HG03571 (cell line): ENCODE results near the gene FZD1.
A peak's percentile ranks its signal among the peaks of the same experiment; 100 is the strongest.

Experiments used
- ATAC-seq: cut with Tn5 transposase; IDR thresholded peaks from one replicate; pipeline ENCODE4 v1.9.1; 2021; ENCODE audit not compliant: unreplicated experiment

Gene FZD1

DNA sequence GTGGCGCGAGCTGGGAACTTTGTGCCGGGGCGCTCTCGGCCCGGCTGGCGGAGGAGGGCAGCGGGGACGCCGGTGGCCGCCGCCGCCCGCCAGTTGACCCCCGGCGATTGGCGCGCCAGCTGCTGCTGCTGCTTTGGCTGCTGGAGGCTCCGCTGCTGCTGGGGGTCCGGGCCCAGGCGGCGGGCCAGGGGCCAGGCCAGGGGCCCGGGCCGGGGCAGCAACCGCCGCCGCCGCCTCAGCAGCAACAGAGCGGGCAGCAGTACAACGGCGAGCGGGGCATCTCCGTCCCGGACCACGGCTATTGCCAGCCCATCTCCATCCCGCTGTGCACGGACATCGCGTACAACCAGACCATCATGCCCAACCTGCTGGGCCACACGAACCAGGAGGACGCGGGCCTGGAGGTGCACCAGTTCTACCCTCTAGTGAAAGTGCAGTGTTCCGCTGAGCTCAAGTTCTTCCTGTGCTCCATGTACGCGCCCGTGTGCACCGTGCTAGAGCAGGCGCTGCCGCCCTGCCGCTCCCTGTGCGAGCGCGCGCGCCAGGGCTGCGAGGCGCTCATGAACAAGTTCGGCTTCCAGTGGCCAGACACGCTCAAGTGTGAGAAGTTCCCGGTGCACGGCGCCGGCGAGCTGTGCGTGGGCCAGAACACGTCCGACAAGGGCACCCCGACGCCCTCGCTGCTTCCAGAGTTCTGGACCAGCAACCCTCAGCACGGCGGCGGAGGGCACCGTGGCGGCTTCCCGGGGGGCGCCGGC is 870 bp downstream of the FZD1 start:
- peak; percentile 29 for ATAC-seq

DNA sequence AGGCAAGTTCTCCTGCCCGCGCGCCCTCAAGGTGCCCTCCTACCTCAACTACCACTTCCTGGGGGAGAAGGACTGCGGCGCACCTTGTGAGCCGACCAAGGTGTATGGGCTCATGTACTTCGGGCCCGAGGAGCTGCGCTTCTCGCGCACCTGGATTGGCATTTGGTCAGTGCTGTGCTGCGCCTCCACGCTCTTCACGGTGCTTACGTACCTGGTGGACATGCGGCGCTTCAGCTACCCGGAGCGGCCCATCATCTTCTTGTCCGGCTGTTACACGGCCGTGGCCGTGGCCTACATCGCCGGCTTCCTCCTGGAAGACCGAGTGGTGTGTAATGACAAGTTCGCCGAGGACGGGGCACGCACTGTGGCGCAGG is 1.4 kb downstream of the FZD1 start:
- no peak for ATAC-seq

DNA sequence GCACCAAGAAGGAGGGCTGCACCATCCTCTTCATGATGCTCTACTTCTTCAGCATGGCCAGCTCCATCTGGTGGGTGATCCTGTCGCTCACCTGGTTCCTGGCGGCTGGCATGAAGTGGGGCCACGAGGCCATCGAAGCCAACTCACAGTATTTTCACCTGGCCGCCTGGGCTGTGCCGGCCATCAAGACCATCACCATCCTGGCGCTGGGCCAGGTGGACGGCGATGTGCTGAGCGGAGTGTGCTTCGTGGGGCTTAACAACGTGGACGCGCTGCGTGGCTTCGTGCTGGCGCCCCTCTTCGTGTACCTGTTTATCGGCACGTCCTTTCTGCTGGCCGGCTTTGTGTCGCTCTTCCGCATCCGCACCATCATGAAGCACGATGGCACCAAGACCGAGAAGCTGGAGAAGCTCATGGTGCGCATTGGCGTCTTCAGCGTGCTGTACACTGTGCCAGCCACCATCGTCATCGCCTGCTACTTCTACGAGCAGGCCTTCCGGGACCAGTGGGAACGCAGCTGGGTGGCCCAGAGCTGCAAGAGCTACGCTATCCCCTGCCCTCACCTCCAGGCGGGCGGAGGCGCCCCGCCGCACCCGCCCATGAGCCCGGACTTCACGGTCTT is 1.9 kb downstream of the FZD1 start:
- no peak for ATAC-seq

DNA sequence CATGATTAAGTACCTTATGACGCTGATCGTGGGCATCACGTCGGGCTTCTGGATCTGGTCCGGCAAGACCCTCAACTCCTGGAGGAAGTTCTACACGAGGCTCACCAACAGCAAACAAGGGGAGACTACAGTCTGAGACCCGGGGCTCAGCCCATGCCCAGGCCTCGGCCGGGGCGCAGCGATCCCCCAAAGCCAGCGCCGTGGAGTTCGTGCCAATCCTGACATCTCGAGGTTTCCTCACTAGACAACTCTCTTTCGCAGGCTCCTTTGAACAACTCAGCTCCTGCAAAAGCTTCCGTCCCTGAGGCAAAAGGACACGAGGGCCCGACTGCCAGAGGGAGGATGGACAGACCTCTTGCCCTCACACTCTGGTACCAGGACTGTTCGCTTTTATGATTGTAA is 2.5 kb downstream of the FZD1 start:
- ATAC-seq, result no peak

DNA sequence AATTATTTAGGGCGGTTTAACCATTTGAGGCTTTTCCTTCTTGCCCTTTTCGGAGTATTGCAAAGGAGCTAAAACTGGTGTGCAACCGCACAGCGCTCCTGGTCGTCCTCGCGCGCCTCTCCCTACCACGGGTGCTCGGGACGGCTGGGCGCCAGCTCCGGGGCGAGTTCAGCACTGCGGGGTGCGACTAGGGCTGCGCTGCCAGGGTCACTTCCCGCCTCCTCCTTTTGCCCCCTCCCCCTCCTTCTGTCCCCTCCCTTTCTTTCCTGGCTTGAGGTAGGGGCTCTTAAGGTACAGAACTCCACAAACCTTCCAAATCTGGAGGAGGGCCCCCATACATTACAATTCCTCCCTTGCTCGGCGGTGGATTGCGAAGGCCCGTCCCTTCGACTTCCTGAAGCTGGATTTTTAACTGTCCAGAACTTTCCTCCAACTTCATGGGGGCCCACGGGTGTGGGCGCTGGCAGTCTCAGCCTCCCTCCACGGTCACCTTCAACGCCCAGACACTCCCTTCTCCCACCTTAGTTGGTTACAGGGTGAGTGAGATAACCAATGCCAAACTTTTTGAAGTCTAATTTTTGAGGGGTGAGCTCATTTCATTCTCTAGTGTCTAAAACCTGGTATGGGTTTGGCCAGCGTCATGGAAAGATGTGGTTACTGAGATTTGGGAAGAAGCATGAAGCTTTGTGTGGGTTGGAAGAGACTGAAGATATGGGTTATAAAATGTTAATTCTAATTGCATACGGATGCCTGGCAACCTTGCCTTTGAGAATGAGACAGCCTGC is 3.1 kb downstream of the FZD1 start:
- ATAC-seq, result no peak

DNA sequence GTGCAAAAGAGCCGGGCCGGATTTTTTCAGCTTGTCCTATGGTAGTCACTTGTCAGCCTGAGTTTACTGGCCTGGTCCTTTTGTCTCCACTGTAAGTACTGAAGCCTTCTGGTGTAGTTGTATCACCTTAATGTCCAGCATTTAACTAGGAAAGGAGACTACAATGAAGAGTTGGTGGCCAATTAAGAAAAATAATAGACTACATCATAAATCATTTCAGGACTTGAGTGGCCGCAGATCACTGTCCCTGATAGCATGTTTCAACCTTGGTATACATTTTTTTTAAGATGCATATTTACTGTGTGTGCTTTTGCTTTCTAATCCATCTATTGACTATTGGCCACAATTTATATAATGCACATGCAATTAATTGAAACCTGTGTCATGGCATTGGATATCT is 6.1 kb downstream of the FZD1 start:
- no peak for ATAC-seq

DNA sequence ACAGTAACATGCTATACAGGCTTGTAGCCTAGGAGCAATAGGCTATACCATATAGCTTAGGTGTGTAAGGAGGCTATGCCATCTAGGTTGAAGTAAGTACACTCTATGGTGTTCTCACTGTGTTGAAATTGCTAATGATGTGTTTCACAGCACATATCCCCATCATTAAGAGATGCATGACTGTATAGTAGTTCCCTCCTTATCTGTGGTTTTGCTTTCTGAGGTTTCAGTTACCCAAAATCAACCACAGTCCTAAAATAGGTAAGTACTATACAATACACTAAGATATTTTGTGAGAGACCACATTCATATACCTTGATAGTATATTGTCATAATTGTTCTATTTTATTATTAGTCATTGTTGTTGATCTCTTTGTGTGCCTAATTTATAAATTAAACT is 12.7 kb downstream of the FZD1 start:
- peak; percentile 84 for ATAC-seq

DNA sequence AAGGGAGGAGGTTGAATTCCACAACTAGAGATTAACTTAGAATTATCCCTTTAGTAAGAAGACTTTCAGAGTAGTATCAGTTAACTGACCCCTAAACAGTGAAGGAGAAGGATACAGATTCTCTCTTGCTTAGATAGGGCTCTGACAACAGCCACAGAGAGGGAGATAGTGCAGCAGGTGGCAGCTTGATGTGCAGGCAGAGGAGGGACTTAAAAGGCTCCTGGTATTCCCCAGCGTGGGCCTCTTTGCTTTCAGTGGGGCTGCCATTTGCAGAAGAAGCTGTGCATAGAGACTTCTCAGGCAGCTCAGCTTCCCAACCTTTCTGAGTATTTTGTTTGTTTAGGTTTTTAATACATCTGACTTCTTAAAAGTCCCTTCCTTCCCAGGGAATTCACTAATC is 16.0 kb downstream of the FZD1 start:
- ATAC-seq, result no peak

DNA sequence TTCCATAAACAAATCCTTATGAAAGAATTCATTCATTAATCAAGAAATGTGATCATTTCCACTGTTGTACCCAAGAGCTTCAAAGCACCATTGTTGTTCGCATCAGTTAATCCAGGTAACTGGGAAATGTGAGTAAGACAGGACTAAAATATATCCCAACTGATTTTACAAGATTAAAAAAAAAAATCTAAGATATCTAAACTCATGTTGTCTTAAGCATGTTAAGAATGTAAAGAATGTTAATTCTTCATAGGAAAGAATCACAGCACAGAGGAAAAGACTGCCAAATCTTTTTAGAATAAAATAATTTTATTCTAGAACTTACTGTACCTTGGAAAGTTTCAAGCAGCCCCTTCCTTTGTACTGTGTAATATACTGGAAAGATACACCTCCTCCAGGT is 16.4 kb downstream of the FZD1 start:
- no peak for ATAC-seq

DNA sequence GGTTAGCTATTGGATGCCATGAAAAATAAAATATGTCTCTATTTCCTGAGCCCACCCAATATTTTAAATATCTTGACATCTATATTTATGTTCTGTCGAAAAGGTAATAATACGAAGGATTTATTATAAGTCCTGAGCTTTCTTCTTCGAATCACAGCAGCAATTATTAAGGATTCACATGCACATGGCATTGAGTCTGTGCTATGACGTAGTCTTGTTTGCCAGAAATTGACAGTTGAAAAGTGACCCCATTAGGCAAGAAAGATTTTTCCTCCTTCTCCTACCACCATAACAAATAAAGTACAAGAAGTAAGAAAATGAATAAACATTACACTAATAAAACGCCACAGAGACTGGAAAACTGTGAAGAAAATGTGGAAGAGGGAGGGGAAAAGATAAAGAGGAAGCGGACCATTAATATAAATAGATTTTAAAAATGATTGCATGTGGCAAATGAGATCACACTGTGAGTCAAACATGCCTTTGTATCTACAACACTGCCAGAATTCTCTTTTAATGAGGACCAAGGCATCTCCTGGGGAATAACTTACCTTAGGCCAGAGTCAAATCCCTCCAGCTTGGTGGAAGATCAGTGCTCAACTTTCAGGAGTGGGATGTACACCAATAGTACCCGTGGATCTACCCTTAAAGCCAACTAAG is 21.6 kb downstream of the FZD1 start:
- ATAC-seq, result no peak

DNA sequence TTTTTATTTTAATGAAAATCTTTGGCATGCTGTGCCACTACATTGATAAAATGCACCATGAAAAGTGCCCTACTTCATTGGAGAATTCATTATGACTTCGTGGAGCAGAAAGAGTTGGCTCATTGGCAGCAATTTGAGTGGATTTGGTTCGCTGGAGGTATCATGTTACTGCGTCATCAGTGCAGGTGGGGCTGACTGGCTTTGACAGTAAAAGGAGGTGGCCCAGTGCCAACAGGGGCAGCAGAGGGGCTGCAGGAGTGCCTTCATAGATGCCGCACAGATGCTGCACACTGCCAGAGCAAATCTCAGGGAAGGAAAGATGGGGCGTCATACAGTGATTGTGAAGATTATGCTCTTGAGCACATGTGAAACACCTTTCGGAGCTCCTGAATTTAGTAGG is 22.2 kb downstream of the FZD1 start:
- no peak for ATAC-seq

DNA sequence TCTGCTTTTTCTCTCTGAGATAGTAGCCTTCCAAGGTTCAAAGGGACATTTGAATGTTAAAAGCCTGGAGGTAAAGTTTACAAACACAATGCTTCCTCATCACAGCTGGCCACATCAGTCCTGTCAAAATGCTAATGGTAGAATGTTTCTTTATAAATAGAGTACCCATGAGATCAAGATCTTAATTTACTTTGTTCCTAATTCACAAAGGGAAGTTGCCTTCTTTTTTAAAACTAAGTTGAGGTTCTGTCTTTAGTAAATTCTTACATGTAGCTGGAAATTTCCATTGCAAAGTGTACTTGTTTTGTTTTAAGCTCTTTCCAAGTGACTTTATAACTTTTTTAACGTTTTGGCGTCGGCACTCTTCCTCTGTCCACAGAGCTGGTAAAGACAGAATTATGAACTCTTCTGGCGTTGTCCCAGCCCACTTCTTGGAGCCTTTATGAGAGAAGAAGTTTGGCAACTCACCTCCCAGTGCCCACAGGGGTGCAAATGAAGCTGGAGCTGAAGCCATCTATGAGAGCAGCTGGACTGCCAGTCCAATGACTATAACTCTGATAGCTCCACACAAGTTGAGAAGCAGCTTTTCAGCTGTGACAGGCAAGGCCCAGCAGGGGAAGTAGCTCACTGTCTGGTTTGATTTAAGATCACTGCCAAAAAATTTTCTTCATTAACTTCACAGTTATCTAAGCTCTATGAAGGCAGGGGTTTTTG is 23.3 kb downstream of the FZD1 start:
- no peak for ATAC-seq

DNA sequence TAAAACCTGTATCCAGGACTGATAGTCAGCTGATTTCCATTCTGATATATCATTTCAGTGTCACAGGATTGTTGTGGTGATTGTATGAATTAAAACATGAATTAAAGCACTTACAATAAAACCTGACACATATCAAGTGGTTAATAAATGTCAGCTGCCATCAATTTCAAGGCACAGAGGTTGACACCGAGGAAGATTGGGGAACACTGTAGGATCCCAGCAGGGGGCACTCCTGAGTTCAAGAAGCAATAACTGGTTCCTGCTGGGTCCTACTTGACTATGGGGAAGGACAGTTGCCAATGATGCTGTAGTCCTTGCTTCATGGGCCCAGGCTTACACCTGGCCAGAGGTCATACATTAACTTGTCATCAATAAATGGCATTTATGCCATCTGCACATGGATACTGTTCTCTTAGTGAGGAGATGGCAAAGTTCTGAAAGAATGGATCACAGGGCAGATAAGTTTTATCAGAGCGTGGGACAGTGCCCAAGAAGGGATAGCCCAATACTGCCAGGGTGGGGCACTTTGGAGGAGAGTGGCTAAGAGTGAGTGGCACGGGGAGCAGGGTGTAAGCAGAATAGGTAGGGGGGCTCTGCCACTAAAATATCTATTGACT is 24.1 kb downstream of the FZD1 start:
- no peak for ATAC-seq

DNA sequence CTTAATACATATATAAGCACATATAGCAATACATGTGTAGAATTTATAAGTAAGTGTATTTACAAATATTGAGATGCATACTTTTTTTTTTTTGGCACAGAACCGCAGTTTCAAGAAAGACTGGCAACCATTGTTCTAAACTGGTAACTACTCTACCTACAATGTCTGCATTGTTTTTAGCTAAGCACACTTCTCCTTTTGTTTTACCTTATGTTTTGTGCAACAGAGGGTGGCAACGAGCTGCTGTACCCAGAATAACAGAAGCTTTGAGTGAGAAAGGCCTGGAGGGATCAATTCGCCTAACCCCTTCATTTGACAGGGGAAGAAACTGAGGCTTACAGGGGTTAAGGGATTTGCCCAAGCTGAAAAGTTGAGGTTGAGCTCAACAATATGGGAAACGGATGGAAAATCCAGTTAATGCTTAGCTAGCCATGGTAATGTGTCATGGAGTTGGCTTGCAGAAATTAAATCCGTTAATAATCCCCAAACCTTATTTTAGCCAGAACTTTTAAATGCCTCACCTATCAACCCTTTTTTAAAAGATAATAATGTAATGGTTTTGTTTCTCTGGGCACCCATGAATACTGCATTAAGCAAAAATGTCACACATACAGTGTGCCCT is 25.5 kb downstream of the FZD1 start:
- ATAC-seq, result no peak

DNA sequence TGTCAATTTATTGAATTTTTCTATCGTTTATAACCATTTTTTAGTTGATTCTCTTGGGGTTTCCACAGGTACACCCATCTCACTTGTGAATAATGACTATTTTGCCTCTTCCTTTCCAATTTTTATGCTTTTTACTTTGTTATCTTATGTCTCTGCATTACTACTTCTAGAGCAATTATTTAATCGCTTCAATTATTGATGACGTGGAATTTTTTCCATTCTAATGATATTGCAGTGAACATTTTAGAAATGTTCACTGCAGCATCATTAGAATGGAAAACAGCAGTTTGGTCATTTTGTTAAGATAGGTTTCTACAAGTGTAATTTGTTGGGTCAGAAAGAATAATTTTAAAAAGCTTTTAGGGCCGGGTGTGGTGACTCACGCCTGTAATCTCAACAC is 27.1 kb downstream of the FZD1 start:
- no peak for ATAC-seq

DNA sequence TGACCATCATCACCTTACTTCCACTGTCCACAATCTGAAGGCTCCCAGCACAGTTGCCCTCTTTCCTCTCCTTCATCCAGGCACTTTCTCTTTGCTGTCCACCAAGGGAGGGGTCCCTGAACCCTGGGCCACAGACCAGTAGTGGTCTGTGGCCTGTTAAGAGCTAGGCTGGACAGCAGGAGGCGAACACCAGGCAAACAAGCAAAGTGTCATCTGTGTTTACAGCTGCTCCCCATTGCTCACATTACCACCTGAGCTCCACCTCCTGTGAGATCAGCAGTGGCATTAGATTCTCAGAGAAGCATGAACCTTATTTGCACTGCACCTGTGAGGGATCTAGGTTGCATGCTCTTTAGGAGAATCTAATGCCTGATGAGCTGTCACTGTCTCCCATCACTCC is 27.7 kb downstream of the FZD1 start:
- no peak for ATAC-seq

DNA sequence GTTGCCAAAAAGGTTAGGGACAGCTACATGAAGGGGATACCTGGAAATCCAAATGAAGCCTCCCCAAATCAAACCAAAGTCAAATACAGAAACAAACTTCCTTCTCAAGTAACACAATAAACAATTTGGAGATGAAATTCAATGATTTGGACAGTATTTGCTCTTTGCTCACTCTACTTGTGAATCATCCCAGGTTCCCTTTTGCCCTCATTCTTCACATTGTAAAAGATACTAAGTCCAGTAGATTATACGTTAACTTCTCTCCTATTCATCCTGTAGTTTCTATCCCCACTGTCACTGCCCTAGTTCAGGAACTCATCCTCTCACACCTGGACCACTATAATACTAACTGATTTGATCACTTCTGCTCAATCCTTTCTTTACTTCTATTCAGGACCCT is 28.3 kb downstream of the FZD1 start:
- ATAC-seq, result no peak

DNA sequence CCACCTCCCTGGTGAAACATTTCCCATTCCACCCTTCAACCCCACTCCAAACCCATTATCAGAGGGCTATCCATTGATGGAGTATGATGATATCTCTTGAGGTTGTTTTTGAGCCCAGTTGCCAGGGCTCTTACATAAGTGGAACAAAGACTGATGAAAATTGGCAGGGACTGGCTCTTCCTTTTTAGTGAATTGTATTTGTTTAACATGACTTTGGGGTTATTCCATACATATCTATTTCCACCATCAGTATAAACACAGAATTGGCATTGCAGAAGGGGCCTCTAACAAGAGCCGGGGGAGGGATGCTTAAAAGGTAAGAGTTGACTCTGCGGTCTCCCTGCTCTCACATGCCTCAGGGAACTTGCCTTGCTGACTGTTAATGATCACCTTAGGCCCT is 28.9 kb downstream of the FZD1 start:
- no peak for ATAC-seq

DNA sequence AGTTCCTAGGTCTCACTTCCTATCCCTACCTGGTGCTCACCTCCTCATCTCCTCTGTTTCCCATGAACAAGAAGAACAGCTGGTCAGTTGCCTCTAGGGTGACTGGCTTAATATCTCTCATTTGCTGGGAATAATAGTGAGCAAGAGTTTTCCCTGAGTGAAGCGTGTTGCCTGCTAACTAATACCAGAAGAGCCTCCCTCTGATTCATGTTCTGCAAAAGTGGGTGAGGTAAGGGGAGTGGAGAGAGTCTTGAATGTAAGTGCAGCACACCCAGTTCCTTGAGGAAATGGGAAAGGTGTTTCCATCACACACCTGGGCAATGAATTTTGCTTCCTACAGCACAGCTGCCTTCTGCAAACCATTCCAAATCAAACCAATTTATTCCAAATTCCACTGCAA is 29.6 kb downstream of the FZD1 start:
- no peak for ATAC-seq

DNA sequence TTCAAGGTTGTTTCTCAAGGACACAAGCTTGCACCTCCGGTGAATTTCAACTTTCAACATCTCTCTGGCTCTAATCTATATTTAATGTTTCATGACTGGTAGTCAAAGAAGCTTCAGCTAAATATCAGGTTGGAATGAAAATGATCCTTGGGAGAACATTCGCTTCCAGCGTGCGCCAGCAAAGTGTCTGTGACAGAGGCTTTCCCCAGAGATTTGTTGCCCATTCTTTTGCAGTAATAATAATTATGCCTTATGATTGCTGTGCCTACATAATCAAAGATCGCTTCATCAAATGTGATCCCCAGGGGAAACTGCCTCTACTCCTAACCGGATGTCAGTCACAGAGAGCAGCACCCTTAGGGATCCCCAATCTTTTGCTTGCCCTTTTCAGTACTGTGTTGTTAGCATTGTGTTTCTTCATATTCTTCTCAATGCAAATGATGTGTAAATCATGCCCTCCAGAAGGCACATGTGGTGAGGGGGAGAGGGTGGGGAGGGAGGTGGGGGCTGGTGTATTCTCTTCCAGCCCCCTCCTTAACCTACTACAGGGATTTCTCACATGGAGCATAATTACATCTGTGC is 30.5 kb downstream of the FZD1 start:
- no peak for ATAC-seq
